ENCODE data around the gene TPSG1.
"Not testable (repeated sequence)": the region's sequence is repeated elsewhere in the genome, so short reads cannot be mapped to it uniquely, and the experiment has no call there.

- not testable (repeated sequence) for TF ChIP-seq CTCF (IDR thresholded peaks at IDR 0.05 in 2 of 3, conservative IDR thresholded peaks at IDR 0.05 in 1 of 3; ENCODE audit: borderline replicate concordance in 1 of 3, insufficient read depth in 1 of 3, low read depth in 2 of 3, low read length in 2 of 3); SP1 (IDR thresholded peaks at IDR 0.05; ENCODE audit: low read depth)
Observed at GRCh38 chr16:1228227-1228626, 3.2 kb upstream of the TPSG1 start.
